SK-N-SH (cell line): ENCODE results near the gene SHPK. TPM values are rescaled to one million over a fixed set of nuclear protein-coding genes. Genes with fewer than 3 reads are reported as not detected.

Experiments
- CTCF ChIA-PET: fragments of 300-600, 350-600 bp; formaldehyde crosslinking; extraction: SDS; loops from one replicate; lab custom pipeline; 2021; lab: Yijun Ruan, JAX
- POLR2A ChIA-PET: fragments of 350-600 bp; sonication (Branson Sonifier 250); formaldehyde crosslinking; extraction: SDS; loops from one replicate; lab custom pipeline; 2020; ENCODE audit warnings: antibody characterized with exemption, inconsistent platforms; lab: Yijun Ruan, JAX
- DNase-seq: peaks from one replicate; pipeline ENCODE4 v3.0.0; 2012
- H2AFZ ChIP-seq: fragments of 200-600 bp; sonication (generic); 2 replicates; pipeline ENCODE4 v1.8.1; 2016; ENCODE audit warnings: antibody characterized with exemption, mild to moderate bottlenecking, low read depth
- H3F3A ChIP-seq: fragments of 200-600 bp; sonication (generic); replicated peaks from 2 replicates; pipeline ENCODE3; 2016; ENCODE audit warnings: antibody characterized with exemption, mild to moderate bottlenecking; ENCODE audit not compliant: insufficient read depth
- H3K27ac ChIP-seq, 2 experiments: fragments of 200-500 bp in 1 of 2; fragments of 200-600 bp in 1 of 2; sonication (Bioruptor generic) in 1 of 2; sonication (generic), shearing (Covaris generic) in 1 of 2; 2 replicates each; pipeline versions ENCODE4 v1.5.1 to v1.6.1; 2014 to 2016; ENCODE audit warnings: low read depth in 2 of 2, inconsistent platforms in 1 of 2, low read length in 1 of 2, mild to moderate bottlenecking in 1 of 2, mixed read lengths in 1 of 2
- H3K27me3 ChIP-seq: fragments of 200-600 bp; sonication (generic), shearing (Covaris generic); 2 replicates; pipeline ENCODE4 v1.6.1; 2016; ENCODE audit warnings: mixed run types; ENCODE audit not compliant: insufficient read depth
- H3K36me3 ChIP-seq, 2 experiments: fragments of 200-500 bp in 1 of 2; fragments of 200-600 bp in 1 of 2; sonication (Bioruptor generic) in 1 of 2; sonication (generic) in 1 of 2; replicated peaks in 1 of 2; 2 replicates each; pipeline versions ENCODE3 to v1.5.1; 2014 to 2016; ENCODE audit warnings: low read length in 1 of 2, mild to moderate bottlenecking in 1 of 2; ENCODE audit not compliant: insufficient read depth in 2 of 2, control insufficient read depth in 1 of 2
- H3K4me1 ChIP-seq, 2 experiments: fragments of 200-500 bp in 1 of 2; fragments of 200-600 bp in 1 of 2; sonication (Bioruptor generic) in 1 of 2; sonication (generic), shearing (Covaris generic) in 1 of 2; 2 replicates each; pipeline versions ENCODE4 v1.5.1 to v1.6.1; 2014 to 2016; ENCODE audit warnings: low read depth in 1 of 2, low read length in 1 of 2, mixed run types in 1 of 2; ENCODE audit not compliant: insufficient read depth in 2 of 2, control insufficient read depth in 1 of 2
- H3K4me2 ChIP-seq: fragments of 200-600 bp; sonication (generic), shearing (Covaris generic); 2 replicates; pipeline ENCODE4 v1.6.1; 2017; ENCODE audit warnings: mixed run types
- H3K4me3 ChIP-seq, 2 experiments: fragments of 200-500 bp in 1 of 2; fragments of 200-600 bp in 1 of 2; sonication (Bioruptor generic) in 1 of 2; sonication (generic), shearing (Covaris generic) in 1 of 2; 2 replicates each; pipeline versions ENCODE4 v1.5.1 to v1.8.1; 2014 to 2016; ENCODE audit warnings: low read depth in 2 of 2, inconsistent platforms in 1 of 2, low read length in 1 of 2, mild to moderate bottlenecking in 1 of 2, mixed read lengths in 1 of 2, moderate library complexity in 1 of 2
- H3K79me2 ChIP-seq: fragments of 200-600 bp; sonication (generic); 2 replicates; pipeline ENCODE4 v1.8.1; 2017; ENCODE audit warnings: mild to moderate bottlenecking; ENCODE audit not compliant: insufficient read depth
- H3K9ac ChIP-seq: fragments of 200-600 bp; sonication (generic); 2 replicates; pipeline ENCODE4 v1.6.1; 2017; ENCODE audit warnings: mixed run types
- H3K9me2 ChIP-seq: fragments of 200-600 bp; sonication (generic); 2 replicates; pipeline ENCODE4 v1.6.1; 2017; ENCODE audit warnings: mixed run types
- H3K9me3 ChIP-seq: fragments of 200-600 bp; sonication (generic); 2 replicates; pipeline ENCODE4 v1.6.1; 2017; ENCODE audit warnings: mixed run types, mild to moderate bottlenecking, moderate library complexity
- H4K20me1 ChIP-seq: fragments of 200-600 bp; sonication (generic); 2 replicates; pipeline ENCODE4 v1.6.1; 2017; ENCODE audit warnings: mild to moderate bottlenecking, mixed run types; ENCODE audit not compliant: insufficient read depth
- ELF1 ChIP-seq: IDR thresholded peaks from 2 replicates; pipeline ENCODE4 v1.4.0; 2012
- FOSL2 ChIP-seq: IDR thresholded peaks from 2 replicates; pipeline ENCODE4 v1.4.0; 2012; ENCODE audit warnings: low read depth, mild to moderate bottlenecking, moderate library complexity, borderline replicate concordance
- FOXJ3 ChIP-seq: sonication (generic); formaldehyde crosslinking; IDR thresholded peaks from 2 replicates; pipeline ENCODE4 v1.5.1; 2020; ENCODE audit warnings: mild to moderate bottlenecking, missing genetic modification reagents
- GABPA ChIP-seq: IDR thresholded peaks from 2 replicates; pipeline ENCODE4 v1.4.0; 2012; ENCODE audit warnings: low read depth, mild to moderate bottlenecking
- JUND ChIP-seq: IDR thresholded peaks from 2 replicates; pipeline ENCODE4 v1.4.0; 2012
- MAX ChIP-seq: IDR thresholded peaks from 2 replicates; pipeline ENCODE4 v1.4.0; 2012; ENCODE audit warnings: low read depth
- MEF2A ChIP-seq: IDR thresholded peaks from 2 replicates; pipeline ENCODE4 v1.4.0; 2012; ENCODE audit warnings: low read depth, borderline replicate concordance
- MXI1 ChIP-seq: IDR thresholded peaks from 2 replicates; pipeline ENCODE4 v1.6.1; 2012; ENCODE audit warnings: mild to moderate bottlenecking, low read depth, low read length, improper control_type of control experiment
- NFIC ChIP-seq: IDR thresholded peaks from 2 replicates; pipeline ENCODE4 v1.4.0; 2012; ENCODE audit warnings: borderline replicate concordance
- NRF1 ChIP-seq: IDR thresholded peaks from 2 replicates; pipeline ENCODE4 v1.6.1; 2012; ENCODE audit warnings: low read depth, mild to moderate bottlenecking, low read length
- RCOR1 ChIP-seq: fragments of 150-350 bp; IDR thresholded peaks from 2 replicates; pipeline ENCODE4 v1.6.1; 2017; ENCODE audit warnings: antibody characterized with exemption, low read length
- REST ChIP-seq: IDR thresholded peaks from 2 replicates; pipeline ENCODE4 v1.6.1; 2012; ENCODE audit warnings: mild to moderate bottlenecking, low read depth, low read length, moderate library complexity
- RFX5 ChIP-seq: IDR thresholded peaks from 2 replicates; pipeline ENCODE4 v1.6.1; 2012; ENCODE audit warnings: mild to moderate bottlenecking, improper control_type of control experiment, low read length
- SIN3A ChIP-seq: IDR thresholded peaks from 2 replicates; pipeline ENCODE4 v1.6.1; 2012; ENCODE audit warnings: low read depth, mild to moderate bottlenecking, low read length, moderate library complexity, borderline replicate concordance
- TAF1 ChIP-seq: IDR thresholded peaks from 2 replicates; pipeline ENCODE4 v1.6.1; 2012; ENCODE audit warnings: low read depth, mild to moderate bottlenecking, low read length, moderate library complexity, borderline replicate concordance
- TCF12 ChIP-seq: IDR thresholded peaks from 2 replicates; pipeline ENCODE4 v1.4.0; 2012
- USF1 ChIP-seq: IDR thresholded peaks from 2 replicates; pipeline ENCODE4 v1.4.0; 2012; ENCODE audit warnings: low read depth, borderline replicate concordance
- USF2 ChIP-seq: fragments of 150-350 bp; IDR thresholded peaks from 2 replicates; pipeline ENCODE4 v1.6.1; 2017; ENCODE audit warnings: antibody characterized with exemption, low read length, low read depth, borderline replicate concordance
- ZBTB33 ChIP-seq: IDR thresholded peaks from 2 replicates; pipeline ENCODE4 v1.4.0; 2012; ENCODE audit warnings: low read depth, borderline replicate concordance
- WGBS: methylation state at CpG from one replicate; pipeline ENCODE4 v1.1.6; 2017; ENCODE audit warnings: low lambda C conversion rate; 5-methylcytosine and 5-hydroxymethylcytosine counted together
- polyA plus RNA-seq, 3 experiments: library from polyadenylated mRNA; depleted of rRNA; stranded (reverse); fragments of >200 nt; gene quantifications; 2 replicates each; pipeline ENCODE4 v1.2.3, GENCODE V29; 2012

The SHPK gene
- polyA plus RNA-seq, 1 of the 3 experiments (the other 2 are of a cell fraction) = 9.0 TPM

GRCh38 chr17:3678095-3678820 is 42.2 kb upstream of the SHPK start (continued):
- no peak for TF ChIP-seq MAX
- TF ChIP-seq TAF1 = no peak
- TF ChIP-seq MXI1 = no peak
- no peak for TF ChIP-seq NRF1
- no peak for TF ChIP-seq ELF1
- TF ChIP-seq, all 33 proteins: peak for 0

- Histone ChIP-seq H3K4me2 (no peak overlapping the region), H3F3A (no peaks in the 10 kb centered on the region), H3K9me3 (no peaks in the 10 kb centered on the region), H3K4me3 (no peak overlapping the region), H3K9ac (no peak overlapping the region), H2AFZ (no peak overlapping the region), H3K79me2 (peaks cover 4% of the 10 kb centered on the region), H3K36me3 (no peaks in the 10 kb centered on the region), H3K27ac (no peak overlapping the region), H3K4me1 (no peaks in the 10 kb centered on the region), H4K20me1 (no peaks in the 10 kb centered on the region), H3K27me3 (no peaks in the 10 kb centered on the region), H3K9me2 (no peaks in the 10 kb centered on the region)
- no peak for TF ChIP-seq SIN3A
- TF ChIP-seq FOSL2 = no peak
- TF ChIP-seq ZBTB33 = no peak
- TF ChIP-seq RFX5 = no peak
- TF ChIP-seq NFIC = no peak
- TF ChIP-seq REST = no peak
- no peak for TF ChIP-seq MEF2A
- TF ChIP-seq USF1 = no peak
- no peak for TF ChIP-seq FOXJ3 (CRISPR knock-in tag)
- no peak for TF ChIP-seq TCF12
- TF ChIP-seq GABPA = no peak
- TF ChIP-seq JUND = no peak
- TF ChIP-seq USF2 = no peak
- no peak for TF ChIP-seq RCOR1
- WGBS = 77% methylated on average over 10 of the region's 11 CpGs
- ChIA-PET CTCF (interaction anchor here (1.3 kb wide), 1 partner anchor 152 kb away, joined by 3 read pairs; no protein-coding TSS in a partner anchor), POLR2A (no interaction called here)
- DNase-seq = no peak
Measured at GRCh38 chr17:3675886-3676285, 39.8 kb upstream of the SHPK start.
